ENCODE data around the gene BBS10.

The BBS10 gene

DNA sequence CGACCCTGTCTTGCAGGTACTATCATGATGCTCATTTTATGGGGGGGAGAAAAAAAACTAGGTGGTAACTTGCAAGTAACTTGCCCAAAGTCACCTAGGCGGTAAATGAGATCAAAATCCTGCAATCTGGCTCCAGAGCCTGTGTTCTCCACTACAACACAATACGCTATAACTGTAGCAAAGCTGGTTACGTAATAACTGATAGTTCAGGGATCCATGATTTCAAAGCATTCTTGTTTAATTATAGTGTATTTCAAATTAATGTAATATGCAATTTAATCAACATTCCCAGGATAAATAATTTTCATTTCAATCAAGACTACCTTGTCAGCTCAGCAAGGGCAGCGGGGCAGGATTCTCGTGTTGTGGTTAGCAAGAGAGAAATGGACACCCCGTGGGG lies 31.7 kb downstream of the BBS10 start:
- in situ Hi-C loops (cut with HindIII; ENCODE audit: low sequenced_read_pairs) = no loop called here
- TF ChIP-seq, protein P1, sequence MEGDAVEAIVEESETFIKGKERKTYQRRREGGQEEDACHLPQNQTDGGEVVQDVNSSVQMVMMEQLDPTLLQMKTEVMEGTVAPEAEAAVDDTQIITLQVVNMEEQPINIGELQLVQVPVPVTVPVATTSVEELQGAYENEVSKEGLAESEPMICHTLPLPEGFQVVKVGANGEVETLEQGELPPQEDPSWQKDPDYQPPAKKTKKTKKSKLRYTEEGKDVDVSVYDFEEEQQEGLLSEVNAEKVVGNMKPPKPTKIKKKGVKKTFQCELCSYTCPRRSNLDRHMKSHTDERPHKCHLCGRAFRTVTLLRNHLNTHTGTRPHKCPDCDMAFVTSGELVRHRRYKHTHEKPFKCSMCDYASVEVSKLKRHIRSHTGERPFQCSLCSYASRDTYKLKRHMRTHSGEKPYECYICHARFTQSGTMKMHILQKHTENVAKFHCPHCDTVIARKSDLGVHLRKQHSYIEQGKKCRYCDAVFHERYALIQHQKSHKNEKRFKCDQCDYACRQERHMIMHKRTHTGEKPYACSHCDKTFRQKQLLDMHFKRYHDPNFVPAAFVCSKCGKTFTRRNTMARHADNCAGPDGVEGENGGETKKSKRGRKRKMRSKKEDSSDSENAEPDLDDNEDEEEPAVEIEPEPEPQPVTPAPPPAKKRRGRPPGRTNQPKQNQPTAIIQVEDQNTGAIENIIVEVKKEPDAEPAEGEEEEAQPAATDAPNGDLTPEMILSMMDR (IDR thresholded peaks at IDR 0.05; ENCODE audit: low read depth, low read length) = no peak
- H3K4me3 ChIP-seq (ENCODE audit: low read depth, low read length) = no peak overlapping the region
- DNase-seq (ENCODE audit: low read depth, low spot score) = no peak

DNA sequence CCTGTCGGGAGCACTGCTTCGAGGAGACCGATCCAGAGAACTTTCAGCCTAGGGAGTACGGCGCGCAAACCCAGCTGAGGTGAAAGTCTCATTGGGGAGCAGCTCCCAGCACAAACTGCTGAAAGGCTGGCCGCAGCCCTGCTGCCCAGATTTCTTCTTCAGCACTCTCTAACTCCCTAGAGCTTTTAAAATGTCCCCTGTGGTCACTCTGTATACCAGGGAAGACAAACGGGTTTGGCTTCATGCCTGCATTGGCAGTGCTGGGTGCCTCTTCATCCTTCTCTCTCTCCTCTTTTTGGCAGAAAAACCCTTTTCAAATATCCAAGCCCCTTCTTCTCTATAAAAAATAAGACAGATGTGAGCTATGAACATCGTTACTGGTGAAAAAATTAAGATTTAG lies 34.9 kb downstream of the BBS10 start:
- TF ChIP-seq, protein P1 (IDR thresholded peaks at IDR 0.05; ENCODE audit: low read depth, low read length) = no peak
- in situ Hi-C loops (cut with HindIII; ENCODE audit: low sequenced_read_pairs) = no loop called here
- DNase-seq (ENCODE audit: low read depth, low spot score) = no peak
- no peak overlapping the region for H3K4me3 ChIP-seq (ENCODE audit: low read depth, low read length)

DNA sequence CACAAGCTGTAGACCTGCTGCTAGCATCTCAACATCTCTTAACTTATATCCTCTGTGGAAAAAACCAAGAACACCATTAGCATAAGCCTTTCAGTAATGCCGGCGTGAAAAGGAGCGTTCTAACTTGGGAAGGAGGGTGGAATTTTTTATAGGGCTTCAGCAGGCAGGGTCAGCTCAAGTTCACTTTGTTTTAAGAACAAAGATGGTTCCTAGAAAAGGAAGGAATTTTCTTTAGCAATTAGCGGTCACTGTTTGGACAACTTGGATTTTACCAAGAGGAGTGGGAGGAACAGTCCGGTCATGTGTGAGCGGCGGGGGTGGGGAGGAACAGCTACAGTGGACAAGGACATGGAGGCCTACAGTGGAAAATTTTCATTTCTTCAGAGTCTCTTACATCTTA lies 35.9 kb downstream of the BBS10 start:
- TF ChIP-seq, protein P1 (IDR thresholded peaks at IDR 0.05; ENCODE audit: low read depth, low read length) = no peak
- in situ Hi-C loops (cut with HindIII; ENCODE audit: low sequenced_read_pairs) = no loop called here

DNA sequence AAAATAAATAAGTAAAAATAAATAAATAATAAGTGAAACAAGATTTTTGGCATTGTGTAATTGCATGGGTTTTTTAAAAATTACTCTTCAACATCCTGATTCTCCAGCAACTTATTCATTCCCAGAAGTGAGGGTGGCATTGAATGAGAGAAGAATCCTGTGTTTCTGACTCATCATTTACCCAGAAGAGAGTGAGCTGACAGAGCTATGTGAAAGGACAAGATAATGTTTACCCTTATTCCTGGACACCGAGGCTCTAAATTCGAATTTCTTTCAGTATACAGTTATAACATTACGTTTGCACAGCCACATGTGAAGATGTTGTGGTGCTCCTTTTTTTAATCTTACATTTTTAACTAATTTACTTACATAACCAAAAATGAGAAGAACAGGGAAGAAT lies 36.4 kb downstream of the BBS10 start:
- DNase-seq (ENCODE audit: low read depth, low spot score) = no peak
- H3K4me3 ChIP-seq (ENCODE audit: low read depth, low read length) = no peak overlapping the region
- in situ Hi-C loops (cut with HindIII; ENCODE audit: low sequenced_read_pairs) = no loop called here
- TF ChIP-seq, protein P1 (IDR thresholded peaks at IDR 0.05; ENCODE audit: low read depth, low read length) = no peak

More for the DNA sequence above, 35.9 kb downstream of the BBS10 start:
- H3K4me3 ChIP-seq (ENCODE audit: low read depth, low read length) = no peak overlapping the region
- DNase-seq (ENCODE audit: low read depth, low spot score) = no peak

DNA sequence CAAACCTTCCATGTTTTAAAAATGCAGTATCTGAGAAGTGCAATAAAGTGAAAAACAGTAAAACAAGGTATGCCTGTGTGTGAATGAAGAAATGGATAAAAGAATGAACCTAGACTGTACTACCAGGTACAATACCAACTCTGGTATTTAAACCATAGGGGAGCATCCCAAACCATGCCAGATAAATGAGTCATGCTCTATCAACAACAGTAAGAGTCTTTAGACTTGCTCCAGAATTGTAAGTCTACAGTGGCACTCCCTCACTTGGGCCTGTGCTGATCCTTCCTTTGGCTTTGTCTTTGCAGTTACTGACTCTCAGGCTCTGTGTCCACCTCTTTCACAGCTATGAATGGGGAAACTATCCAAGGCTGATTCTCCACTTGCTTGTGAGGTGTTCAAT lies 38.1 kb downstream of the BBS10 start:
- in situ Hi-C loops (cut with HindIII; ENCODE audit: low sequenced_read_pairs) = no loop called here
- no peak overlapping the region for H3K4me3 ChIP-seq (ENCODE audit: low read depth, low read length)
- DNase-seq (ENCODE audit: low read depth, low spot score) = peak; percentile 55
- TF ChIP-seq, protein P1 (IDR thresholded peaks at IDR 0.05; ENCODE audit: low read depth, low read length) = no peak

DNA sequence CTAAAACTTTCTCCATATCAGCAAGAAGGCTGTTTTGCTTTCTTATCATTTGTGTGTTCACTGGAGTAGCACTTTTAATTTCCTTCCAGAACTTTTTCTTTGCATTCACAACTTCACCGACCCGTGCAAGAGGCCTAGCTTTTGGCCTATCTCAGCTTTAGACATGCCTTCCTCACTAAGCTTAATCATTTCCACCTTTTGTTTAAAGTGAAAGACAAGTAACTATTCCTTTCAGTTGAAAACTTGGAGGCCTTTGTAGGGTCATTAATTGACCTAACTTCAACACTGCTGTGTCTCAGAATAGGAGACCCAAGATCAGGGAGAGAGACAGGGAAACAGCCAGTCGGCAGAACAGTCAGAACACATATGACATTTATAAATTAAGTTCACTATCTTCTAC lies 39.3 kb downstream of the BBS10 start:
- no peak for DNase-seq (ENCODE audit: low read depth, low spot score)

More for the DNA sequence above, 39.3 kb downstream of the BBS10 start:
- in situ Hi-C loops (cut with HindIII; ENCODE audit: low sequenced_read_pairs) = no loop called here
- TF ChIP-seq, protein P1 (IDR thresholded peaks at IDR 0.05; ENCODE audit: low read depth, low read length) = no peak
- H3K4me3 ChIP-seq (ENCODE audit: low read depth, low read length) = no peak overlapping the region
